ENCODE results near the gene NDUFS6.
A peak's percentile ranks its signal among the peaks of the same experiment; 100 is the strongest.

Gene NDUFS6

DNA sequence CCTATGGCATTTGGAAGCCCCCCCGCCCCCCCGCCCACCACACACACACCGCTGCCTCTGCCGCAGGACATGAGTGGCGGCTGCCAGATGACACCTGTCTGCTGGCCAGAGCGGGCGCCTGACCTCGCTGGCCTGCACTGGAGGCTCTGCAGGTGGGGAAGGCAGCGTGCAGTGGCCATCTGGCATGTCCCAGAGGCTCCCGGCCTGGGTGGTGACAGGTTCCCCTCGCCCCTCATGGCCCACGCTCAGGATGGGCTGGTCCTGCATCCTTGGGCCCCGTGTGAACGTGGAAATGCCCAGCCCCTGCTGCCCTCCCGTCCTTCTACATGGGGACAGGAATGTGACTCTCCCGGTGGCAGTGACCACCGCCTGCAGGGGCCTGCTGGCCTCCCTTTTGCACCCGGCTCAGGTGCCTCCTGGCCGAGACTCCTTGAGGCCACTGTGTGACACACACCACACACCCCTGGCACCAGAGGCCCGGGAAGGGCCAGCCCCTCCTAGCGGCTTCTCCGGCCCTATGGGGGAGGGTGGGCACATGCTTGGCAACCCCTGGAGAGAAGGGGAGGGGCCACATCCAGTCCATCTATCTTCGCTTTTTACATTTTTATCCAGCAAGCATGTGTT, 51.2 kb downstream of the NDUFS6 start:
- no peak for DNase-seq (ENCODE audit: low spot score)

DNA sequence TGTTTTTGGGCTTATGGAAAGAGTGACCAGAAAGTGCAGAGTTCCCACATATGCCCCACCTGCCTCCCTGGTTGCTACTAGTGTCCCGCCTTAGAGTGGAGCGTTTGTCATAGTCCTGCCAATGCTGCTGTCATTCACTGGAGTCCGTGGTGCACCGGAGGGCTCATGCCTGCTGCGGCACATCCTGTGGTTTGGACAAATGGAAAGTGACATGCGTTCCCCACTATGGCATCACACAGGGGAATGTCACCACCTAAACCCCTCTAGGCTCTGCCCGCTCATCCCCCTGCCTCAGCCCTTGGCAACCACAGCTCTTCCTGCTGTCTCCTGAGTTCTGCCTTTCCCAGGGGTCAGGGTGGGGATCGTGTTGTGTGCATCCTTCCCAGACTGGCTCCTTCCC, 52.3 kb downstream of the NDUFS6 start:
- no peak for DNase-seq (ENCODE audit: low spot score)

DNA sequence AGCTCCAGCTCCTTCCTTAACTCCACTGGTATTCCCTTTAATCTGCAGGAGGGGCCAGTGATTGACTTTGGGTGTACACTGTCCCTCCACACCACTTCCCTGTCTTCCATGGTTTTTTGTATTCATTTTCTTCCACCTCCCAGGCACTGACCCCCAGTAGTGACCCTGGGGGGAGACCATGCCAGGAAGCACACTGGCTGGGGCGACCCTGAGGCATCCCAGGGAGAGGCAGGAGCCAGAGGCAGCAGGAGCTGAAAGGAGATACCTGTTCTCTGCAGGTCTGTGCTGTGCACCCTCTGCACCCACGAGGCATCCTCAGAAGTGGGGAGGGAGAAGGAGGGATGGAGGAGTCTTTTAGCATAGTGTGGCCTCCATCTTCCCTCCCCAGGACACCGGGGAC, 53.9 kb downstream of the NDUFS6 start:
- DNase-seq (ENCODE audit: low spot score): no peak

DNA sequence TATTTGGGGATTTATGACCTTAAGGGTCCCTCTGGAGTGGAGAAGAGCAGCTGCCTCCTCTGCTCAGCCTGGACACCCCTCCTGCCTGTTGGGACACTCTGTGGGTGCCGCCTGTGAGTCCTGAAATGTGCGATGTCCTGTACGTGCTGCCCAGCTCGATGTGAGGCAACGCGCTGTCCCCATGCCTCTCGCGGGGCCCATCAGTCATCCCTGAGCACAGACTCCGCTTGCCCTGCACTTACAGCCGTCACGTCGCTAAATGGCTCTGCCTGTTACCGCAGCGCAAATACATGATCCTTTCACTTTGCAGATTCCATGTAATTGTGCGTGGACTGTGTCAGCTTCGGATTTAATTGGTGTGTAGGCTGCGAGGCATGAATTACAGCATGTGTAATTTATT, 54.4 kb downstream of the NDUFS6 start:
- no peak for DNase-seq (ENCODE audit: low spot score)

DNA sequence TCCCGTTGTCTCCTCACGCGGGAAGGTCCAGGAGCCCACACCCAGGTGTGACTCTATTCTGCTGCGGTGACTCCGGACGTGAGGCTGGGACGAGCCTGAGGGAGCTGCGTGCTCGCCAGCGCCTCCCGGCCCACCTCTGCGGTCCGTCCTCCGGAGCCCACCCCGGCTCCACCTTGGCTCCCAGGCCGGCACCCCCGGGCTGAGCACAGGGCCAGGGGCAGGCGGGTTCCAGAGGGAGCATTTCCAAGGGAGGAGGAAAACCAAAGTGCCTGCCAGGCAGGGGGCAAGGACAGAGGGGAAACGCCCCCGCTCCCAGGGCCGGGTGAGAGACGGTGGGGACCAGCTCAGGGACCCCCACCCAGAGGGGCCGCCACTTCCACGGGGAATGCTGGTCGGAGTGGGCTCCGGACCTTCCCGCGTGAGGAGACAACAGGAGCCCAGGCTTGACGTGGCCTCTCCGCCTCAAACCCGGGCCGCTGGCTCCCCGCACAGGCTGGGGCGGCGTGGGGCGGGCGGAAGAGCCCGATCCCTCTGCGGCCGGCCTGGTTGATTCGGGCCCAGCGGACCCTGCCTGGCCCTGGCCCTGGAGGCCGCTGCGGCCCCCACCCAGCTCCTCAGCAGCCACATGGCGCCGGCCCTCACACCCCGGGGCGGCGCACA, 55.5 kb downstream of the NDUFS6 start:
- DNase-seq (ENCODE audit: low spot score): no peak

DNA sequence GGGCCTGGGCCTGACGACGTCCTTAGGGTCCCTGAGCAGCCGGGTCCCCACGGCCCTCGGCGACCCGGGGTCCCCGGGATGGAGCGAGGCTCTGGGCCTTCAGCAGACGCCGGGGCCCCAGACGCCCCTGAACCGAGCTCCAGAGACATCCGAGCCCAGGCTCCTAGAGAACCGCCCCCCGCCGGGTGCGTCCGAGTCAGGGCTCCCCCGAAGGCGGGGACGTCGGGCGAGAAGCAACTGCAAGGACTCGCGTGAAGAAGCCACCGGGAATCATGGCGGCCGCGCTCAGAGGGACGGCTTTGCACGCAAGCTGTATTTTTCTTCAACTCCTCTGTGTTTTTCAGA, 56.0 kb downstream of the NDUFS6 start:
- DNase-seq (ENCODE audit: low spot score): no peak

DNA sequence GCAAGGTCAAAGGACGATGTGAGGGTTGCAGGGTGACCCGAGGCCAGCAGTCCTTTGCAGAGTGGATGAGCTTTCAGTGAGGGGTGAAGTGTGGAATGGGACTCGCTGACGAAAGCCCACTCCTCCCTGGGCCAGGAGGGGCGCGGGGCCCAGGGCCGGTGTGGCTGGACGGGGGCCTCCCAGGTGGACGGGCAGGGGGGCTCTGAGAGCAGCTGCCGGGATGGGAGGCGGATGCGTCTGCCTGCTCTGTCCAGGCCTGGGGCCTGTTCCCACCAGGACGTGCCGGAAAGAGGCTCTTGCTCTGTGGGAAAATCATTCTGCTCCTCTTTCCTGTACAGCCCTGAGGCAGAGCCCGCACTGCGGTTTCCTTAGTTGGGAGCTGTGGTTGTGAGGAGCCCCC, 57.2 kb downstream of the NDUFS6 start:
- DNase-seq (ENCODE audit: low spot score): no peak

DNA sequence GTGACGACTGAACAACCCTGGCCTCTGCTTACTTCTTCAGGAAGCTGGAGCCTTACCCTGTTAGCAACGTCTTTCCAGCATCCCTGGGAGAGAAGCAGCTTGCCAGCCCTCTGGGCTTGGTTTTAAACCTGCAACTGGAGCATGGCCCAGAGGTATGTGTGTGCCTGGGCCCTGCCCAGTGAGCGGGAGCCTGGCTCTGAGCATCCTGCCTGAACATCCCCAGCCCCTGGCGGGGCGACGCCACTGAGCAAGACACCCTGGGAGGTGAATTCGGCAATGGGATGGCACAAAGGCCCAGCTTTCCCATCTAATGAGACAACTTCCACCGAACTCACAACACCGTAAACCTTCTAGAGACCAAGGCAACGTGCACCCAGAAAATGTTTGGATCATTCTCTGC, 57.9 kb downstream of the NDUFS6 start:
- DNase-seq (ENCODE audit: low spot score): no peak

DNA sequence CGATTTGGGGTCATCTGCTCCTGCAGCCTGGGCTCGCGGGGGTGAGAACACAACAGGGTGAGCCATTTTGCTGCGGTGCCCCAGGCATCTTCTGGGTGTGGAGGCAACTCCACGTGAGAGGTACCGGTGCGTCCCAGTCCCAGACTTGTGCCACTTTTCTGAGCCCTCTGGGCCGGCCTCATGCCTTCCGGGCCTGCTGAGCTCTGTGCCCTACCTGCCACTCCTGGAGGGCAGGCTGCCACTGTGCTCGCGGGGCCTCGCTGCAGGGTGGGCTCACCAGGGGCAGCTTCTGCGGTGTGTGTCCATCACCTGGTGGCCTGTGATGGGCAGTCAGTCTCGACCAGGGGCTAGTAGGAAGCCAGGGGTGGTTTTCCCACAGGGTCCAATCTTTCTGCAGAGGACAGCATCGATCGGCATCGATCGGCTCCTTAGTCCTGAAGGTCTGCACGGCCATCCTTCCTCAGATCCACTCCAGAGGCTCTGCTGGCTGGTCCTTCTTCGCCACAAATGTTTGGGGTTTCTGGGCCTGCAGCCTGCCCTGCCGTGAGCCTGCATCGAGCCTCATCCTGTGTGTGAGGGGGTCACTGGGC, 58.9 kb downstream of the NDUFS6 start:
- no peak for DNase-seq (ENCODE audit: low spot score)

DNA sequence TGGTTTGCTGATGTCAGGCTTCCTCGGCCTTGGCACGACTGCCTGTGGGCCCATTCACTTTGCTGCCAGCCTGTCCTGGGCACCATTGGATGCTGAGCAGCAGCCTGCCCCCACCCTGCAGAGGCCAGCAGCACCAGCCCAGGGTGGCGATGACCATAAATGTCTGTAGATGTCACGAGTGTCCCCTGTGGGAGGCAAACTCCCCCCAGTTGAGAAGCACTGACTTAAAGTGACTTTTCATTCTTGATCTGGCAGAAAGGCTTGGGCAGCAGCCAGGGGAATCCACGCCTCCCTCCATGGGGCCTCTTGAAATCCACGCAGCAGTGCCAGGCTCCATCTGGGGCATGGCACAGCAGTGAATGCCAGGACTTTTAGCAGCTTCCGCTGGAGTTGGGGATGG, 59.7 kb downstream of the NDUFS6 start:
- DNase-seq (ENCODE audit: low spot score): peak; percentile 36

DNA sequence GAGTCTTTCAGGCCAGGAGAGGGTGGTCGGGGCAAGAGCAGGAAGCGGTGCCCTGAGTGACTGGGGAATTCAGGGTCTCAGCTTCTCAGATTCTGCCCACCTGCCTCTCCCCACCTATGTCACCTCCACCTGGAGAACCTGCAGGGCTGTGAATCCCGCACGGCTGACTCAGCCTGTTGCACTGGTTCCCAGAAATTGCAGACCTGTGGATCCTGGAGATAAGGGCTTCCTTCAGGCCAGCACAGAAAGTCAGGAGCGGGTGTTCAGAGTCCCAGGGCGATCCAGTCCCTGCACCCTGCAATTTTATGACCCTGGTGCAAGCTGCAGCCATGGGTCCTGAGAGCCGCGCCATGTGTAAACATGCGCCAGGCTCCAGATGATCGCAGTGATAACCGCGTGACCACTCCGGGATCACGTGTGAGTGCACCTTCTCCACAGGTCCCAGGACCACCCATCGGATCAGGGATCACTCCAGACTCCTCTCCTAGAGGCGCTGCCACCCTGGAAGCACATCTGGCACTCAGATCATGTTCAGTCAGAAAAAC, 63.8 kb downstream of the NDUFS6 start:
- DNase-seq (ENCODE audit: low spot score): no peak

DNA sequence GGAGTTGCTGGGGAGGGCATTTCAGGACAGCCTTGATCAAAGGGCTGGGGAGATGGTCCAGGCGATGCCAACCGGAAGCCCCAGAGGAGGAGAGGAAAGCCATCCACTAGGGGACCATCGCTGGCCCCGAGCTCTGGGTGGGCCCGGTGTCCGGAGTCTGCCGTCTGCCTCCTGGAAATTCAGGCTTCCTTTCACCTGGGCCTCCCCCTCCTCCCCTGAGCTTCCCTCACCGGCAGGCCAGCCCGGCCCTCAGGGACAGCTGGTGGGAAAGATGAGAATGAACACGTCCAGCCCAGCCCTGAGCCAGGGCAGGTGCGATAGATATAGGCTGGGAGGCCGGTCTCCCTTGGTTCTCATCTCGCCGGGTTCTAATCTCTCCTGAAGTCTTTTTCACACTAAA, 64.3 kb downstream of the NDUFS6 start:
- DNase-seq (ENCODE audit: low spot score): no peak

Data from Ammon's horn (tissue), 1 donor.